Measurements from ENCODE around the gene VIT. TPM values are rescaled to one million over a fixed set of nuclear protein-coding genes. Genes with fewer than 3 reads are reported as not detected.

The VIT gene
- total RNA-seq (ENCODE audit: insufficient read depth, low replicate concordance) = 3.9 TPM

DNA sequence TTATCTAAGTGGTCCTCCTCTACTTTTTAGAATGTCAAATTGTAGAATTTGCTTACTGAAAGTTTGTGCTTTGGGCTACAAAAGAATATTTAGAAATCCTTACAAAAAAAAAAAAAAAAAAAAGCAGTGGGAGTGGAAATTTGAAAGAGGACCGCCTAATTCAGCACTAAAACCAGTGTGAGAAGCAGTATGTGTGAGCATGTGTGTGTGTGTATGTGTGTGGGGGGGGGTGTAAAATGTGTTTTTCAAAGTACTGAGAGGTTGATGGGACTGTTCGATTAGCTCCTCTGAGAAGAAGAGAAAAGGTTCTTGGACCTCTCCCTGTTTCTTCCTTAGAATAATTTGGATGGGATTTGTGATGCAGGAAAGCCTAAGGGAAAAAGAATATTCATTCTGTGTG lies at the start of gene VIT:
Gene VIT (plus strand): TSS at position 175 of the 400 bp plus-strand sequence. CDS start 19,664 bp downstream, outside the sequence.
- DNase-seq (ENCODE audit: low spot score) = no peak

DNA sequence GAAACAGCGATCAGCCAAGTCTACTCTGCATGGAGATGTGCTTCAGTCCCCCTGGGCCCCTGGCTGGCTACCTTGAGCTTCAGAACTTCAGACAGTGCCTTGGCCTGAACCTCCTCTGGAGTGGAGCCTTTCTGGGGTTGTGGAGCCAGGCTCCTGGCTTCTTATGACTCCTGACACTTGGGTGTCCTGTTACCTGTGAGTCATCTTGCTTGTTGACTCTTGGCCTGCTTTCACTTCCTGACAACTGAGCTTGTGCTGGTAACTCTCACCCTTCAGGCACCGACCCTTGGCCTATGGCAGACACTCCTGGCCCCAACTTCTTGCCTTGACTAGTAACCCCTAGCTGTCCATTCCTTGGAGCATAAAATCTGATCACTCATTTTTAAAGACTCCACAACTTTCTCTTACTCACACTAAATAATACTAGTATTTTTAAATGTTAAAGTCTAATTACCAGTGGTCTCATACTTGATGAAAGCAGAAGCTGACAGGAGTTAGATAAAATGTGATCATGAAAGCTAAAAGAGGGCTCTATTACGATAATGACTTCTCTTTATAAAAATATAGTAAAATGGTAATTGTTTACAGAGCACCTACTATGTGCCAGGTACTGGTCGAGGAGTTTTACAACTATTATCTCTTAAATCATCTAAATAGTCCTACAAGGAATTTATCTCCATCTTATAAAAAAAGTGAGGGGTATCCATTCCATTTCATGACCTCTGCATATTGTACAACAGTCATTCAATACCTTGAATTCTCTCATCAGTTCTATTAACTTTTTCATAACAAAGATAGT lies 46.3 kb upstream of the VIT start:
- DNase-seq (ENCODE audit: low spot score) = no peak

DNA sequence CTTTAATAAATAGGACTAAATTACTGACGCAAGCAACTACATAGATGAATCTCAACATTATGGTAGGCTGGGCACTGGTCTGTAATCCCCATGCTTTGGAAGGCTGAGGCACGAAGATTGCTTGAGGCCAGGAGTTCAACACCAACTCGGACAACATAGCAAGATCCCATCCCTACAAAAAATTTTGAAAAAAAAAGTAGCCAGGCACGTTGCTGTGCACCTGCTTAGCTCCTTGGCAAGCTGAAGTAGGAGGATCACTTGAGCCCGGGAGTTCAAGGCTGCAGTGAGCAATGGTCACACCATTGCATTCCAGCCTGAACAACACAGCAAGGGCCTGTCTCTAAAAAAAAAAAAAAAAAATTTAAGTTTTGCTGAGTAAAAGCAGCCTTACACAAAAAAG lies 43.4 kb upstream of the VIT start:
- DNase-seq (ENCODE audit: low spot score) = no peak

- no peak for DNase-seq (ENCODE audit: low spot score)
Observed at GRCh38 chr2:36653967-36654694, 42.4 kb upstream of the VIT start.

- peak; percentile 20 for DNase-seq (ENCODE audit: low spot score)
Observed at GRCh38 chr2:36655453-36655852, 41.1 kb upstream of the VIT start.

DNA sequence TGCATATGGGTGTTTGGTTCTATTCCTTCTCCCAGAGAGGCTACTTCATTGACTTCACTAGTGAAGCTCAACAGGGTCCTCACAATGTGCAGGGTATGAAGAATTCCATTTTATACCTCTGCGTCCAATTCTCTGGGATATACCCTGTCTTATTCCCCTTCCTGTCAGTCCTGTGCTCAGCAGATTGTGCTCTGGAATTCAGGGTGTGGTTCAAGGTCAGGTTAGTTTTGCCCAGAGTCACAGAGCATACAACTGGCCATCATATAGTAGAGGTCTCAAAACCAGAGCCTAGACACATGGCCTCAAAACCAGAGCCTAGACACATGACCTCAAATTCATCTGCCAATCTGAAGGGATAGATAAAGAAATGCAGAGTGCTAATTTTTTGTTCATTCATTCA lies 38.8 kb upstream of the VIT start:
- no peak for DNase-seq (ENCODE audit: low spot score)

DNA sequence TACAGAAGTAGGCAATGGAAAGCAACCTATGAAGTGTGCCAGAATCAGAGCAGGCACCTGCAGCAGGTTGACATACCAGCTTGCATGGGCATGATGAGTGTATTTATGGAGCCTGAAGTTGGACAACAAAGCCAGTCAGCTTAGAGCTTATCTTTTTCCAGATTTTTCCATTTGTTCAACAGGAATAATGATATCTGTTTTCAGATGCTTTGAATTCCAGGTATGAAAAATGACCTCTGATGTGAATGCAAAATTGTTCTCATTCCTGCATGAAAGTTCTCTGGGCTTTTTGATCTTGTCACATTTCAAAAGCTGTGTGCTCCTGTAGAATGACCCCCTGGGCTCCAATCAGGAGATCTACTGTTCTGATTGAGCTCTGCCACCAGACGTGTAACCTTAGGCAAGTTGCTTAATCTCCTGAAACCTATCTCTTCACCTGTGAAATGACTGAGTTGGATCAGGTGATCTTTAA lies 38.2 kb upstream of the VIT start:
- DNase-seq (ENCODE audit: low spot score) = no peak

GRCh38 chr2:36659218-36659617 lies 37.3 kb upstream of the VIT start:
- no peak for DNase-seq (ENCODE audit: low spot score)

- DNase-seq (ENCODE audit: low spot score) = no peak
Observed at GRCh38 chr2:36659872-36660312, 36.6 kb upstream of the VIT start.

GRCh38 chr2:36662638-36663037 lies 33.9 kb upstream of the VIT start:
- DNase-seq (ENCODE audit: low spot score) = no peak

DNA sequence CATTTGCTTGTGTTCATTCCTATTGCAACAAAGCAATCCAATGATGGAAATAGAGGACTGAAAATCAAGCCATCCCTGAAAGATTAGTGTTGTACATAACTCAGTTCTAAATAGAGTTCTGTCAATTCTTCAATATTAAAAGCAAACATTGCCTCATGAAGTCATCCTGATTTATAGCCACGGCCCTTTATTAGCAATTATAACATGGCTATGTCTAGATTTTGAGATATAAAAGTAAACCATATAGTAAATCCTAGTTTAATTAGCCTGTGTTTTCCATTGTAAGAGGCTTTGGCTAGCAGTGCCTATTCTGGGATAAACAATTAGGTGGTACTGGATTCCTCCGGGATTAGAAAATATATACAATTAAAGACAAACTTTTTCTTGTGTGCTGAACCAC lies 33.2 kb upstream of the VIT start:
- no peak for DNase-seq (ENCODE audit: low spot score)

DNA sequence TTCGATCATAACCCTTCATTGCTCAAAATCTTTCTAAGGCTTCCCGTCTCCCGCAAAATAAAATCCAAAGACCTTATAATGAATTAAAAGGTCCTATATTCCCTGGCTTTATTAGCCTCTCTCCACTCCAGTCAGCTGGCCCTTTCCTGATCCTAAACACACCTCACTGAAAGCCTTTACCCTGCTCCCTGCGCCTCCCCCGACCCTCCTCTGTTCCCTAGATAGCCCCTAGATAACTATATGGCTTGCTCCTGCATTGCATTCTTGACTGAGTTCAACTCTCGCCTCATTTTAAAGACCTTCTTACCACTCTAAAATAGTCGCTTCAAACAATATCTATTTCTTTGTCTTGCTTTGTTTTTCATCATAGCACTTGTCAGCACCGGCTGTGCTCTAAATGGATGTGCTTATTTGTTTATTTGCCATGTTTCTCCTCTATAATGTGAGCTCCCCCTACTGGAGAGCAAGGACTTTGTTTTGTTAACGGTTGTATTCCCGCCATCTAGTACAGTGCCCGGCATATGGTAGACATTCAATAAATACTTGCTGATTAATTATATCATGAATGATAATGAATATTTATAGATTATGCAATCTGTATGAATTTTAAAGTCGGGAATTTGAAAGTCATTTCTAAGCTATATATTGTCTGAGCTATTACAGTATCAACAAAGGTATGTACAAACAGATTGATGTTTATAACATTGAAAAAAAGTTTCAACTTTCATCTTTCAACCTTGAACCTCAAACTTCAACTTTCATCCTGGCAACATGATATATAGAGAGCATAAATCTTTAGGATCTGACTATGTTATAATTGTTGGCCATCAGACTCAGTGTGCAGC lies 32.4 kb upstream of the VIT start:
- DNase-seq (ENCODE audit: low spot score) = peak; percentile 78

- DNase-seq (ENCODE audit: low spot score) = no peak
Observed at GRCh38 chr2:36664696-36665076, 31.8 kb upstream of the VIT start.

GRCh38 chr2:36667931-36668330 lies 28.6 kb upstream of the VIT start:
- no peak for DNase-seq (ENCODE audit: low spot score)

- no peak for DNase-seq (ENCODE audit: low spot score)
Observed at GRCh38 chr2:36670881-36671595, 25.5 kb upstream of the VIT start.

- no peak for DNase-seq (ENCODE audit: low spot score)
Observed at GRCh38 chr2:36671731-36672130, 24.8 kb upstream of the VIT start.

DNA sequence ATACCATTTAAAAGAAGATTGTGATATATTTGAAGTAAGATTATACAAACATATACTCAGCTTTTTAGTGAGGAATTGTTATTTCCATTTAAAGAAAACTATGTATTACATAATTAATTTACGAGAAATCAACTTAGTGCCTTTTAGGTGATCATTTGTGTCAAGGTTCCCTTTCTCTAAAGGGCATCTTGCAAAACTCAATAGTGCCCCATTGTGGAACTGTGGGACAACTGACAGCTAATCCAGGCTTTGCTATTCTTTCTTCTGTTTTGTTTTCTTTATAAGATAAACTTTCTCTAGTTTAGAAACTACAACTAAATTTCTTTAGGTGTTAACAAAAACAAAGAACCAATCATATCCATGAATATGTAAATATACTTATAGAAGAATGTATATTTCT lies 24.3 kb upstream of the VIT start:
- DNase-seq (ENCODE audit: low spot score) = no peak

DNA sequence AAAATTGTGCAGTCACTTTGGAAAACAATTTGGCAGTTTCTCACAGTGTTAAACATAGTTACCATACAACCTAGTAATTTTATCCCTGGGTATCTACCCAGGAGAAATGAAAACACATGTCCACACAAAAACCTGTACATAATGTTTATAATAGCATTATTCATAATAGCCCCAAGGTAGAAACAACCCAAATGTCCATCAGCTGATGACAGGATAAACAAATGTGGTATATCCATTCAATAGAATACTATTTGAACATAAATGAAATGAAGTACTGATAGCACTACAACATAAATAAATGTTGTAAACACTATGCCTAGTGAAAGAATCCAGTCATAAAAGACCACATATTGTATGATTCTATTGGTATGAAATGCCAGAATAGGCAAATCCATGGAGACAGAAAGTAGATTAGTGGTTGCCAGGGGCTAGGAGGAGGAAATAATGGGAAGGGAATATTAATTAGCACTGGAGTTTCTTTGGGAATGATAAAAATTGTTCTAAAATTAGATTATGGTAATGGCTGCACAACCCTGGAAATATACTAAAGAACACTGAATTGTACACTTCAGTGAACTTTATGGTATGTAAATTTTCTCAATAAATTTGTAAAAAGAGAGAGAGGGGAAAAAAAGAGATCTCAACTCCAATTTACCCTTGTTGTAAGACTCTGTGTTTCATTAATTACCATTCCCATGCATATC lies 20.8 kb upstream of the VIT start:
- no peak for DNase-seq (ENCODE audit: low spot score)

- DNase-seq (ENCODE audit: low spot score) = no peak
Observed at GRCh38 chr2:36676364-36676763, 20.1 kb upstream of the VIT start.

GRCh38 chr2:36677386-36677785 lies 19.1 kb upstream of the VIT start:
- DNase-seq (ENCODE audit: low spot score) = no peak

Data from umbilical cord (tissue), 2 donors.